ENCODE data around the gene CCDC188. TPM values are rescaled to one million over a fixed set of nuclear protein-coding genes. Genes with fewer than 3 reads are reported as not detected.

The CCDC188 gene
- total and polyA plus RNA-seq, 9 of the 15 experiments (the other 6 are each of a cell fraction or from before 2014, with no cell fraction given): not detected

GRCh38 chr22:20169253-20169822 is 18.5 kb upstream of the CCDC188 start:
- Histone ChIP-seq H3K4me3 (no peak overlapping the region), H3K27ac (ENCODE audit: extremely low read depth, low read depth, low read length) (no peak overlapping the region), H4K20me1 (replicated peaks; ENCODE audit: control insufficient read depth, insufficient read depth, low read length) (peaks cover 43% of the 10 kb centered on the region; the same call in 1 of the 2 replicates), H3K36me3 (ENCODE audit: control insufficient read depth, insufficient read depth, low read length) (no peaks in the 10 kb centered on the region), H2AFZ (ENCODE audit: low read depth, low read length) (no peak overlapping the region), H3K4me2 (ENCODE audit: insufficient read depth, low read length) (no peak overlapping the region), H3K9me3 (replicated peaks; ENCODE audit: control insufficient read depth, insufficient read depth, low read depth, low read length) (no peaks in the 10 kb centered on the region), H3K4me1 (replicated peaks in 1 of 2; ENCODE audit: control insufficient read depth in 2 of 2, insufficient read depth in 2 of 2, low read length in 2 of 2) (peaks cover 0 to 34% of the 10 kb centered on the region in 2 experiments; a peak in 1 of 5 replicates), H3K27me3 (ENCODE audit: control insufficient read depth in 2 of 2, insufficient read depth in 2 of 2, low read length in 2 of 2) (peaks cover 68 to 91% of the 10 kb centered on the region in 2 experiments; a peak in 4 of 5 replicates), H3K79me2 (ENCODE audit: control insufficient read depth, insufficient read depth, low read length) (no peaks in the 10 kb centered on the region), H3K9me1 (ENCODE audit: control insufficient read depth, insufficient read depth, low read length) (no peaks in the 10 kb centered on the region), H3K9ac (ENCODE audit: insufficient read depth in 1 of 2, low read depth in 2 of 2, low read length in 2 of 2) (no peak overlapping the region)
- FAIRE-seq (no peak), DNase-seq (ENCODE audit: extremely low read depth in 1 of 4, low spot score in 3 of 4) (no peak), ATAC-seq (no peak)
- ChIA-PET POLR2A (interaction anchor here (0.8 to 1.6 kb wide), 2 partner anchors 37 to 122 kb away, joined by 4 to 6 read pairs; no protein-coding TSS in a partner anchor), CTCF (ENCODE audit: low intra/inter-chr PET ratio) (interaction anchor here (1.5 kb wide), 1 partner anchor 13 kb away, joined by 4 read pairs; no protein-coding TSS in a partner anchor)
- in situ Hi-C loops (cut with MboI): loop anchor here (25.0 kb wide), 1 partner anchor 518 kb away; no protein-coding TSS in a partner anchor
- TF ChIP-seq MCM7 (IDR thresholded peaks at IDR 0.05) (no peak), ZNF24 (IDR thresholded peaks at IDR 0.05) (no peak), STAG1 (CRISPR knock-in tag; IDR thresholded peaks at IDR 0.05; ENCODE audit: borderline replicate concordance) (peak; percentile 13; the same call in 1 of the 2 replicates), MYNN (IDR thresholded peaks at IDR 0.05) (no peak), MYNN (CRISPR knock-in tag; IDR thresholded peaks at IDR 0.05) (0 out of 2 replicates have a peak, but pooled peaks have one; percentile 48), ZNF740 (CRISPR knock-in tag; IDR thresholded peaks at IDR 0.05) (0 out of 2 replicates have a peak, but pooled peaks have one; percentile 27), ZNF740 (tag; IDR thresholded peaks at IDR 0.05) (no peak), MED1 (CRISPR knock-in tag; IDR thresholded peaks at IDR 0.05; ENCODE audit: borderline replicate concordance) (0 out of 2 replicates have a peak, but pooled peaks have one; percentile 34), CBFB (CRISPR knock-in tag; IDR thresholded peaks at IDR 0.05) (no peak), BRCA1 (IDR thresholded peaks at IDR 0.05) (no peak), BRCA1 (CRISPR knock-in tag; IDR thresholded peaks at IDR 0.05) (0 out of 2 replicates have a peak, but pooled peaks have one; percentile 63), ZBTB7A (IDR thresholded peaks at IDR 0.05; ENCODE audit: borderline replicate concordance, control insufficient read depth, low read depth, low read length) (0 out of 2 replicates have a peak, but pooled peaks have one; percentile 9), ZNF143 (CRISPR knock-in tag; IDR thresholded peaks at IDR 0.05) (peak; percentile 21; the same call in 1 of the 2 replicates), RHOXF2B (CRISPR knock-in tag; conservative IDR thresholded peaks at IDR 0.05) (0 out of 2 replicates have a peak, but pooled peaks have one; percentile 43)
- intact Hi-C loops (cut with micrococcal nuclease): loop anchor here (5.0 kb wide), 1 partner anchor 38 kb away; no protein-coding TSS in a partner anchor
- 6% methylated on average over 10 of the region's 10 CpGs for WGBS (ENCODE audit: insufficient coverage, low coverage, missing lambda C conversion rate)
- no TSS peak for BruUV-seq (replicated peaks)
